DMS53 (cell line): Measurements from ENCODE around the gene BCAS4.
"Not testable (repeated sequence)": the region's sequence is repeated elsewhere in the genome, so short reads cannot be mapped to it uniquely, and the experiment has no call there.

Experiments used
- DNase-seq: peaks from one replicate; lab custom pipeline; 2025; lab: John Stamatoyannopoulos, UW

Gene BCAS4

GRCh38 chr20:50876063-50876685, 81.3 kb downstream of the BCAS4 start:
- DNase-seq: no peak

DNA sequence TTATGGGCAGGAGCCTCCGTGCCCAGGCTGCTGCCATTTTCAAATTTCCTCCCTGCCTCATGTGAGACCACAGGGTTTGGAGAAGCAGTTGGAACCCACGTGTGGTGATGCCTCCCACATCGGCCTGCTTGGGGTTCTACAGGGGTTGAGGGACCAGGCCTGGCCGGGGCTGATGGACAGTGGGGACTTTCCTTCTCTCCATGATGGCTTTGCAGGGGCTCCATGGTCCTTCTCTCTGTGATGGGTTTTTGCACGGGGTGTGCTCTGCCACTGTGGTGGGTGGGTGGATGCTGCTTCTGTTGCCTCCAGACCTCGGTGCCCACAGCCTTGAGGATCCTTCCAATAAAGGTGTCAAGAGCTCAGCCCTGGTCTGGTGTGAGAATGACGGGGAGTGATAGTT, 82.0 kb downstream of the BCAS4 start:
- DNase-seq: no peak

DNA sequence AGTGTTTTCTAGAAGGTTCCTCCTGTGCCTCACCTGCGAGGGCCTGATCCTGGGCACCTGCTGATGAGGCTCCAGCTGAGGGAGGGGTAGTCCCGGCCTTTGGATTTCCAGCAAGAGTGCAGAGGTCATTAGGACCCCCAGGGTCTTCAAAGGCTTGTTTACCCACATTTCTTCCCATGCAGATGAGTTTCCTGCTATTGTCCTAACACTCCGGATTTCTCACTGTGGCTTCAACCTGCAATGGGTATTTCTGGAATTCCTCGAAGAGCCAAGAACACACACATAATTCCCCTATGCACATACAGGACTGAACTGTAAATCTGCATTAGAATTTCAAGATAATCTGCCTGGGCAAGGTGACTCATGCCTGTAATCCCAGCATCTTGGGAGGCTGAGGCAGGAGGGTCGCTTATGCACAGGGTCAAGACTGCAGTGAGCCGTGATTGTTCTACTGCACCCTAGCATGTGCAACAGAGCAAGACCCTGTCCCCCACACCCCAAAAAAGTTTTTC, 82.4 kb downstream of the BCAS4 start:
- DNase-seq: no peak

GRCh38 chr20:50879649-50880550, 85.0 kb downstream of the BCAS4 start:
- DNase-seq: no peak

DNA sequence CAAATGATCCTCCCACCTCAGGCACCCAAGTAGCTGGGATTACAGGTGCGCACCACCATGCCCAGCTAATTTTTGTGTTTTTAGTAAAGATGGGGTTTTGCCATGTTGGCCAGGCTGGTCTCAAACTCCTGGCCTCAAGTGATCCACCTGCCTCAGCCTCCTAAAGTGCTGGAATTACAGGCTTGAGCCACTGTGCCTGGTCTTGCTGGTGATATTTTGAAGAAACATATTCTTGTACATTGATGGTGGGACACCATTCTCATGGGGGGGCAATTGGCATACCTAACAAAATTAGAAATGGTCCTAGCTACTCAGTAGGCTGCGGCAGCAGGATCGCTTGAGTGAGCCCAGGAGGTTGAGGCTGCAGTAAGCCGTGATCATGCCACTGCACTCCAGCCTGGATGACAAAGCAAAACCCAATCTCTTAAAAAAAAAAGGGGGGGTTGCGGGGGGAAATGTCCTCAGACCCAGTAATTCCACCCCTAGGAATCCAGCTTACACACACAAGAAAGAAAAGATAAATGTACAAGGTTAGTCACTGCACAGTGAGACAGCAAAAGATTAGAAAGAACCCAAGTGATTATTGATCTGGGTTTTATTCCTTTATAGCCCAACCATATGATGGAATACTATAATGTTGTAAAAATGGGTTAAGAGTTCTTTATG, 87.0 kb downstream of the BCAS4 start:
- not testable (repeated sequence) for DNase-seq

DNA sequence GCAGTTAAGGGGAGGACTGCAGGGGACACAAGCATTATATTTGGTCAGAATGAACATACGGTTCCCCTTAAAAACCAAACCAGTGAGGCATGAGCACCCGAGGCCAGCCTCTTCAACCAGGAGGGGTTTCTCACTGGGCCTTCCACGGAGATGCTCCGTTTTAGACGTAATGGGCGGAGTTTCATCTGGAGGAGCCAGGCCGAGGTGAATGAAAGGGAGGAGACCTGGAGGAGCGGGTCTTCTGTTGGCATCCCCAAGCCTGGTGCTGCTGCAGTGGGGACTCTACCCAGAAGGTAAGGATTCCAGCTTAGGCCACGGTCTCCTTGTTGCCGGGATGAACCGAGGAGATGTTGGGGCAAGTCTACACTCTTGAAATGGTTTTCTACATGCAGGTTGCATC, 89.0 kb downstream of the BCAS4 start:
- no peak for DNase-seq

DNA sequence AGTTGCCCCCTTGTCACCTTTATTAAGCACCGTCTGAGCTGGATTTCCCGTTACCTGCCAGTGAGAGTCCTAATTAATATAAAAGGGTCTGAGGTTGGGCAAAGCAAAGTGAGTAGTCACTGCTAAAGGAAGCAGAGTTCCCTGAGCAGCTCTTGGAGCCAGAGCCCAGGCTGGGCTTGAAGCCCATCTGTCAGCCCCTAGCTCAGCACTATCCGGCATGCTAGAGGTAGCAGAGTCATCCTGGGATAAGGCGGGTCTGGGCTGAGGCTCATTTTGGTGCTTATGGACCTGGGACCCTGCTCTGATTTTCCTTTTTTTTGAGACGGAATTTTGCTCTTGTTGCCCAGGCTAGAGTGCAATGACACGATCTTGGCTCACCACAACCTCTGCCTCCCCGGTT, 90.2 kb downstream of the BCAS4 start:
- DNase-seq: no peak

GRCh38 chr20:50885781-50886180, 90.9 kb downstream of the BCAS4 start:
- DNase-seq: no peak

- no peak for DNase-seq
Observed at GRCh38 chr20:50886184-50886790, 91.4 kb downstream of the BCAS4 start.

GRCh38 chr20:50887576-50887975, 92.7 kb downstream of the BCAS4 start:
- DNase-seq: no peak

GRCh38 chr20:50891138-50891537, 96.3 kb downstream of the BCAS4 start:
- DNase-seq: peak; percentile 43

GRCh38 chr20:50892394-50892793, 97.5 kb downstream of the BCAS4 start:
- no peak for DNase-seq

GRCh38 chr20:50893620-50894019, 98.8 kb downstream of the BCAS4 start:
- no peak for DNase-seq

GRCh38 chr20:50895111-50895830, 100.4 kb downstream of the BCAS4 start:
- peak; percentile 87 for DNase-seq

- no peak for DNase-seq
Observed at GRCh38 chr20:50898475-50898874, 103.6 kb downstream of the BCAS4 start.

- DNase-seq: peak; percentile 88
Observed at GRCh38 chr20:50900261-50900660, 105.4 kb downstream of the BCAS4 start.

- no peak for DNase-seq
Observed at GRCh38 chr20:50901301-50901700, 106.4 kb downstream of the BCAS4 start.

GRCh38 chr20:50903353-50904051, 108.6 kb downstream of the BCAS4 start:
- DNase-seq: no peak

DNA sequence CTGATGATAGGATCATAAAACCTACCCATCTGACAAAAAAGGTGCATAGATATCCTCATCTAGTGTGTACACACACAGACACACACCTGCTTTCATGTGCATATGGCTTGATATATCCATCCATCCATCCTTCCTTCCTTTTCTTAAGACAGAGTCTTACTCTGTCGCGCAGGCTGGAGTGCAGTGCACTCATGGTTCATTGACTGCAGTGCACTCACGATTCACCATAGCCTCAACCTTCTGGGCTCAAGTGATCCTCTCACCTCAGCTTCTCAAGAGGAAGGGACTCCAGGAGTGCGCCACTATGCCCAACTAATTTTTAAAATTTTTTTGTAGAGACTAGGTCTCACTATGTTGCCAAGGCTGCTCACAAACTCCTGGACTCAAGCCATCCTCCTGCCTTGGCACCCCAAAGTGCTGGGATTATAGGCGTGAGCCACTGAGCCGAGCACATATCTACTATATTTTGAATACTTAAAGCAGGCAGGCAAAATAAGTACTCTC, 109.3 kb downstream of the BCAS4 start:
- no peak for DNase-seq

DNA sequence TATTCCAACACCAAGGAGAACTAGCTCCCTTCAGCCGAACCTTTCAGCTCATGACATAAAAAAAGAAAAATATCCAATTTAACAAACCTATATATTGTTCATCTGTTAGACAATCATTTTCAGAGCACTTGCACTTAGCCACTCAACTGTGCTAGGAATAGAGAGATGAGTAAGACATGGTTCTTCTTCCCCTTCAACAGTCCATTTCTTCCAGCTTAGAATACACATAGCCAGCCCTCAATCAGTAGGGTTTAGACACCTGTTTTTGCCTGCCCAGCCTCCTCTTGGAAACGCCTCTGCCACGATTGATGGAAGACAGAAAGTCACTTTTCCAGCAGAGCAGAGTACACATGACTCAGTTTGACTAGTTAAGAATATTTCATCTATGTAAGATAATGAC, 114.6 kb downstream of the BCAS4 start:
- no peak for DNase-seq

- DNase-seq: no peak
Observed at GRCh38 chr20:50911030-50911429, 116.2 kb downstream of the BCAS4 start.
